AG09309 (cell line): Measurements from ENCODE around the gene CALCOCO2.
"Not testable (repeated sequence)": the region's sequence is repeated elsewhere in the genome, so short reads cannot be mapped to it uniquely, and the experiment has no call there.

Experiments
- DNase-seq: peaks from one replicate; pipeline ENCODE4 v3.0.0-alpha.2; 2010; ENCODE audit warnings: low read depth
- H3K4me3 ChIP-seq: 2 replicates; pipeline ENCODE4 v1.5.1; 2011; ENCODE audit warnings: mild to moderate bottlenecking, low read depth, low read length, moderate library complexity; ENCODE audit not compliant: control insufficient read depth
- TF ChIP-seq, protein P1 (sequence below): IDR thresholded peaks from 2 replicates; pipeline ENCODE4 v1.5.1; 2011; ENCODE audit warnings: mild to moderate bottlenecking, low read depth, low read length, inconsistent platforms; ENCODE audit not compliant: insufficient read depth, control insufficient read depth; ENCODE audit errors: missing control alignments

The CALCOCO2 gene

GRCh38 chr17:48860456-48860855 is 29.6 kb downstream of the CALCOCO2 start:
- TF ChIP-seq, protein P1, sequence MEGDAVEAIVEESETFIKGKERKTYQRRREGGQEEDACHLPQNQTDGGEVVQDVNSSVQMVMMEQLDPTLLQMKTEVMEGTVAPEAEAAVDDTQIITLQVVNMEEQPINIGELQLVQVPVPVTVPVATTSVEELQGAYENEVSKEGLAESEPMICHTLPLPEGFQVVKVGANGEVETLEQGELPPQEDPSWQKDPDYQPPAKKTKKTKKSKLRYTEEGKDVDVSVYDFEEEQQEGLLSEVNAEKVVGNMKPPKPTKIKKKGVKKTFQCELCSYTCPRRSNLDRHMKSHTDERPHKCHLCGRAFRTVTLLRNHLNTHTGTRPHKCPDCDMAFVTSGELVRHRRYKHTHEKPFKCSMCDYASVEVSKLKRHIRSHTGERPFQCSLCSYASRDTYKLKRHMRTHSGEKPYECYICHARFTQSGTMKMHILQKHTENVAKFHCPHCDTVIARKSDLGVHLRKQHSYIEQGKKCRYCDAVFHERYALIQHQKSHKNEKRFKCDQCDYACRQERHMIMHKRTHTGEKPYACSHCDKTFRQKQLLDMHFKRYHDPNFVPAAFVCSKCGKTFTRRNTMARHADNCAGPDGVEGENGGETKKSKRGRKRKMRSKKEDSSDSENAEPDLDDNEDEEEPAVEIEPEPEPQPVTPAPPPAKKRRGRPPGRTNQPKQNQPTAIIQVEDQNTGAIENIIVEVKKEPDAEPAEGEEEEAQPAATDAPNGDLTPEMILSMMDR, result no peak
- no peak for DNase-seq
- no peak overlapping the region for H3K4me3 ChIP-seq

DNA sequence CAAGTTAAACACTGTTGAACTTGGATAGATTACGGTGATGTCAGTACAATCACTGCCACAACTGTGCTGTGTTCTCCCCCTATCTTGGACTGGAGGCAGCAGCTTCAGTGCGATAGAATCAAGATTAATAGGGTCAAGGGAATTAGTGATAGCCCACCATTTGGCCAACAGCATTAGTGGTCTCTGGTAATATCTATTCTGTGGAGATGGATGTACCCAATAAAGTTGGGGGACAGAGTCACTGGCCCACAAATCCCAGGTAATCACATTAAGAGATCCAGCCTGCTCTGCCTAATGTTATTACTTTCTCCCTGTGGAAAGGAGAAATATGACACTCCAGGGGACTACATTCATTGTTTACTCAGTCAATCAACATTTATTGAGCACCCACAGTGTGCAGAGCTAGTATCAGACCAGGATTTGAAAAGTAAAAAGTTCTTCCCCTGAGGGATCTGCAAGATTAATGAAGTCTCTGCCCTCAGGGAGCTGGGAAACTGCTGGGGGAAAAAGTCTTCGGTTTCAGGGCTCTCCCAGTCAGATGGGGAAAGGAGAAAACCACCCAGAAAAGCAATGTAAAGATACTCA is 38.2 kb downstream of the CALCOCO2 start:
- no peak for DNase-seq
- no peak overlapping the region for H3K4me3 ChIP-seq
- TF ChIP-seq, protein P1, result no peak

DNA sequence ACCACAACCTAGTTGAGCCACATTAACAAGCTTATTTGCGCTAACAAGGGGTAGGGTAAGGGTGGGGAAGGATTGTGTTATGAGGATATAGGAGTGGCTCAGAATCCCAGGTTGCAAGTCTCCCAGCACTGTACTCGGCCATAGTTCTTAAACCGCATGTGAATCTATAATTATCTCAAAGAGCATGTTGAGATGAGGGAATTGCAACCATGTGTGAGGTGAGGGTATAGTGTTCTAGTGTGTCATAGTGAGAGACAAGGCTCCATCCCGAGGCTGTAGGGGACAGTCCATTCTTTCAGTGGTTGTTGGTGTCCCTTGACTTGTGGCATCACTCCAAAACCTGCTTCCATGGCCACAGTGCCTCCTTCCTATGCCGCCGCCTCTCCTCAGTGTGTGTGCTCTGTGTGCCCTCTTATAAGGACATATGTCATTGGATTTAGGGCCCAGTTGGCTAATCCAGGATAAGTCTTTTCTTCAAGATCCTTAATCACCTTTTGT is 39.0 kb downstream of the CALCOCO2 start:
- H3K4me3 ChIP-seq, result no peak overlapping the region
- DNase-seq, result no peak
- TF ChIP-seq, protein P1, result no peak

DNA sequence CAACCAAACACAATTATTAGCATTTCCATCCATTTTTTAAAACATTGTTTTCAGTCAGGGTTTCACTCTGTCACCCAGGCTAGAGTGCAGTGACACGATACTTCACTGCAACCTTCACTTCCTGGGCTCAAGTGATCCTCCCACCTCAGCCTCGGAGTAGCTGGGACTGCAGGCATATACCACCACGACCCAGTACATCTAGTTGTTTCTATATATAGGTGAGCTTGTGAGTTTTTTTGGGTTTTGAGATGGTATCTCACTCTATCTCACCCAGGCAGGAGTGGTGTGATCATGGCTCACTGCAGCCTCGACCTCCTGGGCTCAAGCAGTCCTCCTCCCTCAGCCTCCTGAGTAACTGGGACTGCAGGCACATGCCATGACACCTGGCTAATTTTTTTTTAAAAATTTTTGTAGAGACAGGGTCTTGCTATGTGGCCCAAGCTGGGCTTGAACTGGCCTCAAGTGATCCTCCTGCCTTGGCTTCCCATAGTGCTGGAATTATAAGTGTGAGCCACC is 40.3 kb downstream of the CALCOCO2 start:
- DNase-seq, result no peak
- TF ChIP-seq, protein P1, result no peak
- H3K4me3 ChIP-seq, result no peak overlapping the region

GRCh38 chr17:48871551-48872351 is 40.9 kb downstream of the CALCOCO2 start:
- TF ChIP-seq, protein P1, result no peak
- no peak overlapping the region for H3K4me3 ChIP-seq
- DNase-seq, result no peak

DNA sequence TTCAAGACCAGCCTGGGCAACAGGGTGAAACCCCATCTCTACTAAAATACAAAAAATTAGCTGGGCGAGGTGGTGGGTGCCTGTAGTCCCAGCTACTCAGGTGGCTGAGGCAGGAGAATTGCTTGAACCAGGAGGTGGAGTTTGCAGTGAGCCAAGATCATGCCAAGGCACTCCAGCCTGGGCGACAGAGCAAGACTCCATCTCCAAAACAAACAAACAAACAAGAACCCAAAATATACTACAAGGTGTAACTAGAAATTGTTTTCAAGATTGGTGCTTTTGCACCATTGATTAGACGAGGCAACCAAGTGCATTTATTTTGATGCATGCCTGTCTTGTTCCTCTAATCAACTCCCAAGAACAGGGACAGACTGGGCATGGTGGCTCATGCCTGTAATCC is 41.6 kb downstream of the CALCOCO2 start:
- not testable (repeated sequence) for DNase-seq

GRCh38 chr17:48873209-48873608 is 42.4 kb downstream of the CALCOCO2 start:
- DNase-seq, result no peak
- H3K4me3 ChIP-seq, result no peak overlapping the region
- TF ChIP-seq, protein P1, result no peak

More for the DNA sequence above, 41.6 kb downstream of the CALCOCO2 start:
- H3K4me3 ChIP-seq, result not testable (repeated sequence)
